UCSD-AML1 (cell line): ENCODE results near the gene VSTM2L.

Experiments
- DNase-seq: peaks from one replicate; lab custom pipeline; 2025; ENCODE audit not compliant: unreplicated experiment; lab: John Stamatoyannopoulos, UW

The VSTM2L gene

DNA sequence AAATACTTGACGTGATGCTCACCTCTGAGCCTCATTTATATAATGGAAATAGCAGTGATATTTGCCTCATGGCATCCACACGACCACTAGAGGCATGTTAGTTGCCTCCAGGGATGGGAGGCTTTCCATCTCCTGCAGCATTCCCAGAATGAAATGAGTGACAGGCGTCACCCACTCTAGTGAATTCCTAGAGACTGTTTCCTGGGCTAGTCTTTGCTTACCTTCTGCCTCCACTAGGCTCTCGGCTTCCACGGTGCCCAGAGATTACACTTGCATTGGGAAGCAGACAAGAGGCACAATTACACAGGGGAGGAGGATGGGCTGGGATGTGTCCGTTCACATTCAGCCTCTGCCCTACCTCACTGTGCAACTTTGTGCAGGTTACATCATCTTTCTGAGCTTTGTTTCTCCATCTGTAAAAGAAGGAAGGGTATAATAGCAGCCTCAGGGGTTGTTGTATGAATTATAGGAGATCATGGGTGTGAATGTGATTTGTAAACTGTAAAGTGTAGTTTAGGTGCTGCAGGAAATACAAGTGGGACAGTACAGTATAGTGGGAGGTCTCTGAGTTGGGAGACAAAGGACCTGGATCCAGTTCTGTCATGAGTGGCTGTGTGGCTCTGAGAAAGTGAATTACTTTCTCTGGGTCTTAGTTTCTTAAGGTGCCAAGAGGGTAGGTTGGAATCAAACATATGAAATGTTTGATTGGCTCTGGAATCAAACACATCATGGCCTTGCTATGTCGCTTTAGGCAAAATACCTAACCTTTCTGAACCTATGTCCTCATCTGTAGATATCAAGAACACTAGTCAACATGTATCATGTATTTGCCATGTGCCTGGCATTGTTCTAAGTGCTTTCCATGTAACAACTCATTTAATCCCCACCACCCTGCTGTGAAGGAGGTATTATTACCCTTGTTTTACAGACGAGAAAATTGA lies 3.6 kb upstream of the VSTM2L start:
- DNase-seq = no peak

GRCh38 chr20:37901240-37901639 lies 1.7 kb upstream of the VSTM2L start:
- no peak for DNase-seq

GRCh38 chr20:37901654-37902503 lies 1.0 kb upstream of the VSTM2L start:
- no peak for DNase-seq

GRCh38 chr20:37903317-37904007 lies 535 bp downstream of the VSTM2L start:
- no peak for DNase-seq

DNA sequence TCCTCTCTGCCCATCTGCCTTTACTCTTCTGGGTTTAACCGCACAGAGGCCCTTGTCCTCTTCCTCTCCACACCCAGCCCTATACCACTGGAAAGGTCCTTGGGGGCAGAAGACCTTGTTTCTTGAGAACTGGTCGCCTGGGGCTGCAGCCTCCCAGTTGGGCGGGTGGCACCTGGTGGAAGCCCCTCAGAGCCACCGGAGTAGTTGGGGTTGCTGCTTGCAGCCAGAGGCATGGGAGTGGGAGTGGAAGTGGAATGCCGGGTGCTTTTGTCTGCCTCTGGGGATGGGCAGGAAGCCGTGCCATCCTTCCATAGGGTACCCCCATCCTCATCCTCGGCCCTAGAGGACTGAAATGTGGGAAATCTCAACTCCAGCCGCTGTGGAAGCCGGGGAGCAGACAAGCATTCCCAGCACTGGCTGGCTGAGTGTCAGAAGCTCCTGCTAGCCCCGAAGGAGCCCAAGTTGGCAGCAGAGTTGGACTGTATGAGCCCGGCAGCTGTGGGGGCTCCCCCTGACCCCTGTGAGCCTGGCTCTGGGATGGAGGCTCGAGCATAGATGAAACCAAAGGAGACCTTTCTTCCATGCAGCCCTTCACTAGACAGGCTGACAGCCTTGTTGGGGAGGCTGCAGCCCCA lies 1.2 kb downstream of the VSTM2L start:
- DNase-seq = no peak

DNA sequence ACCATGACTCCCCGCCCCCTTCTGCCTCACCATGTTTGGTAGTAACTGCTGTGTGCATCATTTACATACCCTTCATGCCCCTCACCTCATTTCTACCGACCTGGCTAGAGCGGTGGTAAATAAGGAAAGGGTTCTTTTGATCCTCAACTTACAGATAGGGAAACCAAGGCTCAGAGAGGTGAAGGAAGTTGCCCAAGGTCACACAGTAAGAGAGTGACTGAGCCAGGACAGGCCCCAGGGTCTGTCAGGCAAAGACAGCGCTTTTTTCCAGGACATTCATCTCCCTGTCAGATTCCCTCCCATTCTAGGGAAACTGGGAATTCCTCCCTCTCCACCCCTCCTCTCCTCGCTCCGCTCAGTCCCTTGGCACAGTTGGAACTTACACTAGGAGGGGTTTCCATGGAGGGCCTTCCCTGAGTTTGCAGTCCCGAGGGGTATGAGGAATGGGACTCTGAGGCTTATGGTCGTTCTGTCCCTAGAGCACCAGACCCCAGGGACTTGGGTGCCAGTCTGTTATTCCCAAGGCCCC lies 2.0 kb downstream of the VSTM2L start:
- no peak for DNase-seq

- DNase-seq = no peak
Observed at GRCh38 chr20:37905671-37906613, 3.0 kb downstream of the VSTM2L start.

- no peak for DNase-seq
Observed at GRCh38 chr20:37907330-37907676, 4.4 kb downstream of the VSTM2L start.

DNA sequence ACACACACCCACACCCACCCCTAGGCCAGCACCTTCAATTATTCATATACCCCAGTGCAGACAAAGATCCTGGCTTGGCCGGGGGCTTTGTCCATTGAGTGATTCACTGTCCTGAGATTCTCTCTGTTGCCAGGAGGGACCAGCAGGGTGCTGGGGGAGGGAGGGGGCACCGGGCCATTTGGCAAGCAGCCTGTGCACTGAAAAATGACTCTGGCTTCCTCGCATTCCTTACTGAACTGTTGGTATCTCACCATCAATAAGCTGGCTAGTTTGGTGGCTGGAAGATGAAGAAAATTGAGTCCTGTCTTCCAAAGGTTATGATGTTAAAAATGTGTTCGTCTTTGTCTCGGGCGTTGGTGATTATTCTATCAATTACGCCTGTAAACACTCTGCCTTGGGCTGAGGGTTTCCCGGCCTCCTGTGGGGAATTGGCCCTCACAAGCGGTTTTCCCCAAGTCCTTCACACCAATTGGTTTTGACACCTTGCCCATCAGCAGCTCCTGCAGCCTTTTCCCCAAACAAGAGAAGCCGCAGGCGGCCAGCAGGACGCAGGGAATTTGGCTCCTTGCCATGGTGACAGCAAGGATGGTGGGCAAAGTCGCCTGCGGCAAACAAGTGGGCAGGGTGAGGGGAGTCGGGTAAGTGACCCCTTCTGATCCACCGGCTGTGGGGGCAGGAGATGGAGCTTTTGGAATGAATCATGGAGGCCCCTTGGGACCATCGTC lies 4.9 kb downstream of the VSTM2L start:
- DNase-seq = no peak

GRCh38 chr20:37911261-37911660 lies 8.3 kb downstream of the VSTM2L start:
- DNase-seq = no peak

- DNase-seq = no peak
Observed at GRCh38 chr20:37911838-37912281, 8.9 kb downstream of the VSTM2L start.

- DNase-seq = no peak
Observed at GRCh38 chr20:37912874-37913273, 9.9 kb downstream of the VSTM2L start.

DNA sequence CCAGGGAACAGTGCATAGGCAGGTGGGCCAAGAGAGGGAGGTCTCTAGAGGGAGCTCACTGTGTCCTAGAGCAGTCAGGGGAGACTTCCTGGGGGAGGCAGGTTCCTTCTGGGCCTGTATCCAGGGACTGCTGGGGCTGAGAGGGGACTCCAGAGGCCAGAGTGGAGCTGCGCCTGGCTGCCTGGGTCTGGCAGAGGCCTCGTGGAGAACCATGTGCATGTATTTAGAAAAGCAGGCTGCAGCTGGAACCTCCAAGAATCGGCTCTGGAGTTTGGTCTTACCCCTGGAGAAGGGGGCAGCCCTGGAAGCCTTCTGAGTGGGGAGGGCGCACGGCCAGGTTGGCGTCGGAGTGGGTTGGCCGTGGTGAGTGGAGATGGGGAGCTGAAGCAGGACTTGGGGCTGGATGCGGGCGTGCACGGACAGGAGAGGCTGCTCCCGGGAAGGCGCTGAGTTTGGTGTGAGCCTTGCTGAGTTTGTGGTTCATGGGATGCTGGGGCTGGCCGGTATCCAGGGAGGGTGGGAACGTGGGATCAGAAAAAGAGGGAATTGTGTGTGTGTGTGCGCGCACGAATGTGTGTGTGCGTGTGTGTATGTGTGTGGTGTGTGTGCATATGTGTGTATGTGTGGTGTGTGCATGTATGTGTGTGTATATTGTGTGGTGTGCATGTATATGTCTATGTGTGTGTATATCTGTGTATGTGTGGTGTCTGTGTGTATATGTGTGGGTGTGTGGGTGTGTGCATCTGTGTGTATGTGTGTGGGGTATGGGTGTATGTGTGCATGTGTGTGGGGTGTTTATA lies 10.8 kb downstream of the VSTM2L start:
- no peak for DNase-seq

DNA sequence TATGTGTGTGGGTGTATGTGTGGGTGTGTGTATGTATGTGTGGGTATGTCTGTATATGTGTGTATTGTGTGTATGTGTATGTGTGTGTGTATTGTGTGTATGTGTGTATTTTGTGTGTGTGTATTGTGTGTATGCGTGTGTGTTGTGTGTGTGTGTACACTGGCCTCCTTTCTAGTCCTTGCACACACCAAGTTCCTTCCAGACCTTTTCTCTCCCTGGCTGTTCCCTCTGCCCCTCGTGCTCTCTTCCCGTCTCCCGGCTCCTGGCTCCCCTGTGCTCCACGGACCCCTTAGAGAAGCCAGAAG lies 11.4 kb downstream of the VSTM2L start:
- DNase-seq = no peak

- no peak for DNase-seq
Observed at GRCh38 chr20:37914672-37915433, 11.9 kb downstream of the VSTM2L start.

DNA sequence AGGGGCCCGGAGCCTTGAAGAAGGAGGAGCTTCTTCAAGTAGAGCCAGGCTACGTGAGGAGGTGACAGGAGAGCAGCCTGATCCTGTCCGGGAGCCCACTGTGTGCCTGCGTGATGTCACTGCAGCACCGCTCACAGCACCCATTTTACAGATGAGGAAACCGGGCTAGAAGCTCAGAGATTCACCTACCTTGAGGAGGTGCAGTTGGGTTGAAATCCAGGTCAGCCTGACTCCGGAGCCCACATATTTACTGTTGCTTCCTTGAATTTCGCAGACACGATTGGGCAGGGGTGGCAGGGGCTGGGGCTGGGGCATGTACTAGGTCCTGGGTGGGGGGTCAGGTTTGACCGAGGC lies 12.5 kb downstream of the VSTM2L start:
- DNase-seq = no peak

DNA sequence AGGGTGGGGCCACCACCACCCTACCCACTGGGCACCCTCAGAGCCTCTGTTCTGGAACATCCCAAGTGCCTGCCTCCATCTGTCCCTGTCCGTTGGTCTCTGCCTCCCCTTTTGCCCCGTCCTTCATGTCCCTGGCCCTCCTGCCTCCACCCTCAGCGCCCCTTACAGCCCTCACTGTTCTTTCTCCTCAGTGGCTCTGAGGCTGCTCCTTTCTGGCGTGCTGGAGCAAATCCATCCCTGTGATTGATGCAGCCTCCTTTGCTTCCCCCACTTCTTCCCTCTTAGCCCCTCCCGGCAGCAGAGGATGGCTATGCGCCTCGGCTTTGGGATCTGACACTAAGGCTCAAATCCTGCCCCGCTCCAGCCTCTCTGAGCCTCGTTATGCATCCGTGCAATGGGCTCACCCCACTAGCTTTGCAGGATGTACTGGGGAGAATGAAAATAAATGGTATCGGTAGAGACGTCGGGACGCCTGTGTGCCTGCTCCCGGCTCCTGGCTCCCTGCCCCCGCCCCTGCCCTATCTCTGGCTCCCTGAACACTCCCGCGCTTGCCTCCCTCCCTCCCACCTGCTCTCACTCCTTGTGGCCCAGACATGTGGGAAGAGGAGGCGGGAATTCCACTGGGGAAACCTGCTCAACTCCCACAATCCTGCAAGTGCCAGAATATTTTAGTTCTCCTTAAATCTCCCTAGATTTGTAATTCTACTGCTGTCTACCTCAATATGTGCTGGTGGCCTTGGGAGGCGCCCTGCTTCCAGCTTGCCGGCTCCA lies 13.1 kb downstream of the VSTM2L start:
- DNase-seq = no peak
